Endodermal cell (in vitro differentiated cells): ENCODE measurements around the gene ITGA6. TPM values are rescaled to one million over a fixed set of nuclear protein-coding genes. Genes with fewer than 3 reads are reported as not detected.
"Not testable (repeated sequence)": the region's sequence is repeated elsewhere in the genome, so short reads cannot be mapped to it uniquely, and the experiment has no call there.

ENCODE experiments used
- DNase-seq: peaks from one replicate; pipeline ENCODE4 v3.0.0-alpha.2; 2017
- H3K27ac ChIP-seq: 2 replicates; pipeline ENCODE4 v1.5.1; 2013; ENCODE audit warnings: mild to moderate bottlenecking, low read depth, low read length, moderate library complexity
- H3K27me3 ChIP-seq: 2 replicates; pipeline ENCODE4 v1.6.1; 2013; ENCODE audit warnings: mild to moderate bottlenecking, low read length, moderate library complexity; ENCODE audit not compliant: insufficient read depth, control insufficient read depth, poor library complexity, severe bottlenecking
- H3K36me3 ChIP-seq: 2 replicates; pipeline ENCODE4 v1.7.0; 2013; ENCODE audit warnings: mild to moderate bottlenecking, low read length, moderate library complexity; ENCODE audit not compliant: control insufficient read depth, insufficient read depth
- H3K4me1 ChIP-seq: one replicate; pipeline ENCODE4 v1.7.0; 2013; ENCODE audit warnings: low read length; ENCODE audit not compliant: control insufficient read depth, insufficient read depth
- H3K4me3 ChIP-seq: 2 replicates; pipeline ENCODE4 v1.5.1; 2013; ENCODE audit warnings: mild to moderate bottlenecking, low read length, moderate library complexity
- H3K9ac ChIP-seq: 2 replicates; pipeline ENCODE4 v1.6.1; 2013; ENCODE audit warnings: mild to moderate bottlenecking, low read length, moderate library complexity; ENCODE audit not compliant: poor library complexity, severe bottlenecking; ENCODE audit errors: extremely low read depth
- H3K9me3 ChIP-seq: 2 replicates; pipeline ENCODE4 v1.6.1; 2013; ENCODE audit warnings: mild to moderate bottlenecking, low read length, moderate library complexity; ENCODE audit not compliant: control insufficient read depth
- H3K27ac Mint-ChIP-seq: 2 replicates; pipeline ENCODE4 v1.8.0; 2020; ENCODE audit warnings: mixed read lengths
- H3K27me3 Mint-ChIP-seq: 2 replicates; pipeline ENCODE4 v1.8.0; 2021; ENCODE audit warnings: mild to moderate bottlenecking, mixed read lengths; ENCODE audit not compliant: insufficient read depth
- H3K36me3 Mint-ChIP-seq: 2 replicates; pipeline ENCODE4 v1.8.0; 2020; ENCODE audit warnings: low read depth, mixed read lengths
- H3K4me1 Mint-ChIP-seq: 2 replicates; pipeline ENCODE4 v1.8.0; 2020; ENCODE audit warnings: mixed read lengths
- H3K4me3 Mint-ChIP-seq: 2 replicates; pipeline ENCODE4 v1.8.0; 2020; ENCODE audit warnings: mild to moderate bottlenecking, moderate library complexity, mixed read lengths
- H3K9me3 Mint-ChIP-seq: 2 replicates; pipeline ENCODE4 v1.8.0; 2020; ENCODE audit warnings: mild to moderate bottlenecking, mixed read lengths
- WGBS, 2 experiments: methylation state at CpG; one replicate each; pipeline versions ENCODE4 v1.1.5 to v1.1.7; 2013; ENCODE audit warnings: missing lambda C conversion rate in 2 of 2, mixed read lengths in 1 of 2; ENCODE audit not compliant: insufficient coverage in 1 of 2, insufficient read length in 1 of 2; 5-methylcytosine and 5-hydroxymethylcytosine counted together
- total RNA-seq, 2 donors: library from RNA; stranded (reverse); fragmentation: NEBNext Ultra II Directional in 1 of 2; extraction: Animal tissue kit (Norgen Biotek cat#: 25700) in 1 of 2; gene quantifications; 2 replicates in 1 of 2; 3 replicates in 1 of 2; pipeline ENCODE4 v1.2.1, GENCODE V29; 2021
- TF ChIP-seq, protein P1 (sequence below): fragments of 200-600 bp; sonication (generic); conservative IDR thresholded peaks from 2 replicates; pipeline ENCODE4 v1.5.0; 2021; ENCODE audit warnings: antibody characterized with exemption, mild to moderate bottlenecking

The ITGA6 gene
- total RNA-seq, 2 donors from 2014 or later = 35.8 to 45.7 TPM

DNA sequence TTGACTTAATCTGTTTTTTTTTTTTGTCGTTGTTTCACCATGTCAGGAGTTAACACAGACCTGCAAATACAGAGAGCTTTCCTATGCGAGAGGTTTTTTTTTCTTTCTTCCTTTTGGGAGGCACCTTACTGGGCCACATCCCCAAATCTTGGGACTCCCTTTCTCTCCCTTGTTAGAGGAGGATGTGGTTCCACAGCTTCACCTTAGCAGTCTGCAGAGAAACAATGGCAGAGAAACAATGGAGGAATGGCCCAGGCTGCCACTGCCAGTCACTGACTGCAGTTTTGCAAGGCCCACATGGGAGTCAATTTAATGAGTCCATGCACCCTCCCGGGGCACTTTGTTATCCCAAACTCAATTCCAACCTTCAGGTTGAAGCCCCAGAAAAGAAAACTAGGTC lies 107.7 kb downstream of the ITGA6 start:
- H3K4me3 Mint-ChIP-seq = no peak overlapping the region
- no peak for DNase-seq
- H3K27ac ChIP-seq = no peak overlapping the region
- no peaks in the 10 kb centered on the region for H3K27me3 ChIP-seq
- H3K9ac ChIP-seq = no peak overlapping the region
- peaks cover 79% of the 10 kb centered on the region for H3K9me3 Mint-ChIP-seq
- H3K36me3 Mint-ChIP-seq = peaks cover 39% of the 10 kb centered on the region
- no peak overlapping the region for H3K4me3 ChIP-seq
- H3K36me3 ChIP-seq = no peaks in the 10 kb centered on the region
- H3K9me3 ChIP-seq = peaks cover 68% of the 10 kb centered on the region
- 73 to 87% methylated on average over 2 to 3 of the region's 3 CpGs for WGBS, 2 experiments
- no peaks in the 10 kb centered on the region for H3K4me1 Mint-ChIP-seq
- TF ChIP-seq, protein P1, sequence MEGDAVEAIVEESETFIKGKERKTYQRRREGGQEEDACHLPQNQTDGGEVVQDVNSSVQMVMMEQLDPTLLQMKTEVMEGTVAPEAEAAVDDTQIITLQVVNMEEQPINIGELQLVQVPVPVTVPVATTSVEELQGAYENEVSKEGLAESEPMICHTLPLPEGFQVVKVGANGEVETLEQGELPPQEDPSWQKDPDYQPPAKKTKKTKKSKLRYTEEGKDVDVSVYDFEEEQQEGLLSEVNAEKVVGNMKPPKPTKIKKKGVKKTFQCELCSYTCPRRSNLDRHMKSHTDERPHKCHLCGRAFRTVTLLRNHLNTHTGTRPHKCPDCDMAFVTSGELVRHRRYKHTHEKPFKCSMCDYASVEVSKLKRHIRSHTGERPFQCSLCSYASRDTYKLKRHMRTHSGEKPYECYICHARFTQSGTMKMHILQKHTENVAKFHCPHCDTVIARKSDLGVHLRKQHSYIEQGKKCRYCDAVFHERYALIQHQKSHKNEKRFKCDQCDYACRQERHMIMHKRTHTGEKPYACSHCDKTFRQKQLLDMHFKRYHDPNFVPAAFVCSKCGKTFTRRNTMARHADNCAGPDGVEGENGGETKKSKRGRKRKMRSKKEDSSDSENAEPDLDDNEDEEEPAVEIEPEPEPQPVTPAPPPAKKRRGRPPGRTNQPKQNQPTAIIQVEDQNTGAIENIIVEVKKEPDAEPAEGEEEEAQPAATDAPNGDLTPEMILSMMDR = no peak
- no peaks in the 10 kb centered on the region for H3K27me3 Mint-ChIP-seq
- H3K4me1 ChIP-seq = no peaks in the 10 kb centered on the region
- H3K27ac Mint-ChIP-seq = no peak overlapping the region

- not testable (repeated sequence) for H3K9ac ChIP-seq, DNase-seq, H3K27me3 ChIP-seq, H3K36me3 ChIP-seq, H3K27ac ChIP-seq, H3K27me3 Mint-ChIP-seq, H3K4me3 ChIP-seq, H3K27ac Mint-ChIP-seq, H3K4me1 Mint-ChIP-seq, H3K4me1 ChIP-seq, H3K4me3 Mint-ChIP-seq
- 89% methylated on average over 29 of the region's 37 CpGs; no CpG with 5 or more reads in 1 of the 2 experiments for WGBS, 2 experiments
- Mint-ChIP-seq H3K9me3 (peaks cover 85% of the 10 kb centered on the region), H3K36me3 (peaks cover 44% of the 10 kb centered on the region)
- peaks cover 60% of the 10 kb centered on the region for H3K9me3 ChIP-seq
Measured at GRCh38 chr2:172537851-172538250, 110.5 kb downstream of the ITGA6 start.

DNA sequence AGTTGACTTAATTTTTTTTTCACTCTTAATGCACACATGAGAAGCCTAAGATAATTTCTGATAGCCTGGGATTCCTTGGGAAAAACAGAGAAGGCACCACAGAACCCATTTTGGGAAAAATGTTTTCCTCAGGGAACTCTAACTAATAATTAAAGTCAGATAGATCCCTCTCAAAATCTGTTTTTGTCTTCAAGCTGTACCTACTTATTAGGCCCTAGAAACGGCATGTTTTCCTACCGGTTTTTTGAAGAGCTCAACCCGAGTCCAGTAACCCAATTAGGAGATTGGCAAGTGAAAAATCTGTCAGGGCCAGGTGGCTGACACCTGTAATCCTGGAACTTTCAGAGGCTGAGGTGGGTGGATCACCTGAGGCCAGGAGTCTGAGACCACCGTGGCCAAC lies 112.4 kb downstream of the ITGA6 start:
- WGBS, 2 experiments = 90 to 93% methylated on average over 4 of the region's 4 CpGs

DNA sequence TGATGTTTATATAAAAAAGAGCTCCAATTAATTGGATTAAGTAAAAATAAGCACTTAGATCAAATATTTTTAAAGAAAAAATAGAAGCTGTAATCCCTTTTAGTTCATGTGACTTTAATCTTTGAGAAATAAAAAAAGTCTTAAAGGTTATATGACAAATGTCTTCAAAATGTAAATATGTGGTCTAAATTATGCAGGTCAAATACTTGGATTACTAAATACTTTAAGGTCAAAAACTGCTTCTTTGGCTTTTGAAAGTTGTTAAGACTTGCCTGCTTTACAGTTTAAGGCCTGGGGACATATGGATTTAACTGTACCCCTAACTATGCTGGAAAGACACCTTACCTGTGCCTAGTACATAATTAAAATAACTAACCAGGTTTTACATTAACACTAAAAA lies 113.0 kb downstream of the ITGA6 start:
- Mint-ChIP-seq H3K36me3 (peaks cover 50% of the 10 kb centered on the region), H3K4me1 (no peaks in the 10 kb centered on the region), H3K4me3 (no peak overlapping the region), H3K27ac (no peak overlapping the region), H3K27me3 (no peaks in the 10 kb centered on the region), H3K9me3 (peaks cover 88% of the 10 kb centered on the region)
- Histone ChIP-seq H3K4me1 (no peaks in the 10 kb centered on the region), H3K4me3 (peak overlapping the region; percentile 56), H3K27me3 (no peaks in the 10 kb centered on the region), H3K9ac (no peak overlapping the region), H3K9me3 (peaks cover 55% of the 10 kb centered on the region), H3K27ac (no peak overlapping the region), H3K36me3 (no peaks in the 10 kb centered on the region)
- DNase-seq = no peak
- TF ChIP-seq, protein P1 = no peak

More for the DNA sequence above, 112.4 kb downstream of the ITGA6 start:
- Mint-ChIP-seq H3K36me3 (peaks cover 54% of the 10 kb centered on the region), H3K9me3 (peaks cover 90% of the 10 kb centered on the region), H3K27me3 (no peaks in the 10 kb centered on the region), H3K27ac (no peak overlapping the region), H3K4me1 (no peaks in the 10 kb centered on the region), H3K4me3 (no peak overlapping the region)
- Histone ChIP-seq H3K9me3 (peaks cover 58% of the 10 kb centered on the region), H3K4me3 (peak overlapping the region; percentile 56), H3K27me3 (no peaks in the 10 kb centered on the region), H3K27ac (no peak overlapping the region), H3K36me3 (no peaks in the 10 kb centered on the region), H3K4me1 (no peaks in the 10 kb centered on the region), H3K9ac (no peak overlapping the region)
- no peak for DNase-seq
- TF ChIP-seq, protein P1 = no peak
